GM21447 (cell line): ENCODE results near the gene LIN7B.
"Not testable (repeated sequence)": the region's sequence is repeated elsewhere in the genome, so short reads cannot be mapped to it uniquely, and the experiment has no call there.

Source experiments
- ATAC-seq: cut with Tn5 transposase; IDR thresholded peaks from one replicate; pipeline ENCODE4 v1.9.1; 2021; ENCODE audit not compliant: unreplicated experiment

LIN7B gene

GRCh38 chr19:49141352-49141751, 27.2 kb downstream of the LIN7B start:
- no peak for ATAC-seq

GRCh38 chr19:49142866-49143335, 28.7 kb downstream of the LIN7B start:
- no peak for ATAC-seq

- no peak for ATAC-seq
Measured at GRCh38 chr19:49145573-49146407, 31.6 kb downstream of the LIN7B start.

GRCh38 chr19:49146408-49146770, 32.2 kb downstream of the LIN7B start:
- ATAC-seq, result not testable (repeated sequence)

- no peak for ATAC-seq
Measured at GRCh38 chr19:49148044-49148682, 34.0 kb downstream of the LIN7B start.

GRCh38 chr19:49148784-49149651, 34.8 kb downstream of the LIN7B start:
- ATAC-seq, result no peak

GRCh38 chr19:49149652-49150105, 35.5 kb downstream of the LIN7B start:
- no peak for ATAC-seq

GRCh38 chr19:49150106-49150943, 36.2 kb downstream of the LIN7B start:
- ATAC-seq, result no peak

GRCh38 chr19:49150944-49151243, 36.7 kb downstream of the LIN7B start:
- ATAC-seq, result no peak

- no peak for ATAC-seq
Measured at GRCh38 chr19:49151267-49152118, 37.3 kb downstream of the LIN7B start.

- no peak for ATAC-seq
Measured at GRCh38 chr19:49152119-49152550, 38.0 kb downstream of the LIN7B start.

GRCh38 chr19:49153167-49153809, 39.1 kb downstream of the LIN7B start:
- no peak for ATAC-seq

GRCh38 chr19:49154279-49154678, 40.1 kb downstream of the LIN7B start:
- no peak for ATAC-seq

GRCh38 chr19:49155005-49155819, 41.0 kb downstream of the LIN7B start, which contains the start of gene HRC:
TSS of gene HRC (minus strand) at chr19:49155396. CDS start at chr19:49155237, 159 bp downstream.
- ATAC-seq, result no peak

- no peak for ATAC-seq
Measured at GRCh38 chr19:49155820-49156346, 41.7 kb downstream of the LIN7B start.

GRCh38 chr19:49157445-49158224, 43.5 kb downstream of the LIN7B start, which contains the start of gene TRPM4:
TSS of gene TRPM4 (plus strand) at chr19:49157792. CDS start at chr19:49157867, 75 bp downstream.
- no peak for ATAC-seq
